Stimulated activated CD8-positive, alpha-beta memory T cell treated with anti-CD3 and anti-CD28 coated beads, Interleukin-7, amount 100 ng/mL, for 24 hours (primary cell): ENCODE data around the gene USP15.
"Not testable (repeated sequence)": the region's sequence is repeated elsewhere in the genome, so short reads cannot be mapped to it uniquely, and the experiment has no call there.

ENCODE experiments used
- DNase-seq: peaks from one replicate; pipeline ENCODE4 v3.0.0-alpha.2; 2020; ENCODE audit warnings: low read depth

The USP15 gene

GRCh38 chr12:62328296-62328921, 68.2 kb downstream of the USP15 start:
- DNase-seq, result no peak

DNA sequence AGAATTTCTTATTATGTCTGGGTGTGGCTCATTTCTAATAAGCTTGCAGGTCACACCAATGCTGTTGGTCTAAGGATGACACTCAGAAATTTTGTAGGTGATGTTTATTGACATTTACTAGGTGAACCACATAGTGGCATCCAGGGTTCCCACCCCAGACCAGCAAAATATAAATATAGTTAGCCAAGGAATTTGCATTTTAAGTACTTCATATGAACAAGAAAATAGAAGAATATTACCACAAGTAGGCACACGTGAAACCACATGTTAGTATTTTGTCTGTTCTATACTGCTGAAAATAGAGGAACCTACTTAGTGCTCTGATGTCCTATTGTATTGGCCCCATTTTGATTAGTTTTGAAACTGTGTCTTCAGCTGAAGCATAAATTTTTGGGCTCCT, 71.1 kb downstream of the USP15 start:
- no peak for DNase-seq

DNA sequence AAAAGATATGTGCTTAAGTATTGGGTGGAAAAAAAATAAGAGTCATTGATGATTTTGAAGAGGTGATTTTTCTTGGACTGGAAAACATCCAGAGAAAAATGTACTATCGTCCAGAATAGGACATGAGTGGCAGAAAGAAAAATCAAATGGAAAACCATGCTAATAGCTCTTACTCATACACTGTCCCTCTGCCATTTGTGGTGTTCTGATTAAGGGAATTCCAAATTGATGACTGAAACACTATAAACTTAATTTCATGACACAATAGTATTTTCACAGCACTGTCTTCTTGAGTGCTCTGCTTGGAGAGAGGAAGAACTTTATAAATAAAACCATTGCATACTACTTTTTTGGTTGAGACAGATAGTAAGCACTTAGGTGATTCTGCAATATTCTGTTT, 72.4 kb downstream of the USP15 start:
- DNase-seq, result no peak

DNA sequence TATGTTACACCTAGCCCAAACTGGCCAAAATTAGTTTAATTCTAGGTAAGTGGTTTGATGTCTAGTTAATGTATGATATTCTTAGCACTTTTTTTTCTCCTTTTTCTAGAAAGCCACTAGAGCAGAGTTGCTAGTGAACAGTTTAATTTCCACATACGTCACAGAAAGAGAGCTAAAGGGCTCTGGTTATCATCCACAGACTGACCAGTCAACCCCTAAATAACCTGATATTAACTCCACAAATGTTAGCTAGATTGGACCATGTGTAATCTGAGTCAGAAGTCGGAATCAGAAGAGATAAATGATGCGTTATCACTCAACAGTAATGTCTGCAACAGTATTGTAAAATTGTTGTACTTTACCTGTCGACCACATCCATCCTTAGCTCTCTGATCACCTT, 74.9 kb downstream of the USP15 start:
- DNase-seq, result no peak

DNA sequence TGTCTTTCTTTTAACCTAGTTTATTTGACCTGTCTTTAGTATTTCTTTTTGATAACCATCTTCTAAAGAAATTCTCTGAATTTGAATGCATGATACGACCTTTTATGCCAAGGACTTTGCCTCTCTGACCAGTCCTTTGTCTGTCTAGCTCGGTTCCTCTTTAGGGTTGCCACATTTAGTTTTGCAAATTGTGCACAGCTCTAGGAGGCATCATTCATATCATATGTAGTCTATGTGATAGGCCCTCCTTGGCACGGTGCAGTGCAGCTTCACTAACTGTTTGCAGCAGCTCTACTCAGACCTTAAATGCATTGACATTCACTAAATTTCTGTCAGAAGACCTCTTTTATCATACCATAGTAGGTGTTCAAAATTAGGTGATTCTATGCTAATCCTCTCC, 75.6 kb downstream of the USP15 start:
- no peak for DNase-seq

DNA sequence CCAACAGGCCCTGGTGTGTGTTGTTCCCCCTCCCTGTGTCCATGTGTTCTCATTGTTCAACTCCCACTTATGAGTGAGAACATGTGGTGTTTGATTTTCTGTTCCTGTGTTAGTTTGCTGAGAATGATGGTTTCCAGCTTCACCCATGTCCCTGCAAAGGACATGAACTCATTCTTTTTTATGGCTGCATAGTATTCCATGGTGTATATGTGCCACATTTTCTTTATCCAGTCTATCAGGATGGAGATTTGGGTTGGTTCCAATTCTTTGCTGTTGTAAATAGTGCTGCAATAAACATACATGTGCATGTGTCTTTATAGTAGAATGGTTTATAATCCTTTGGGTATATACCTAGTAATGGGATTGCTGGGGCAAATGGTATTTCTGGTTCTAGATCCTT, 77.4 kb downstream of the USP15 start:
- not testable (repeated sequence) for DNase-seq

DNA sequence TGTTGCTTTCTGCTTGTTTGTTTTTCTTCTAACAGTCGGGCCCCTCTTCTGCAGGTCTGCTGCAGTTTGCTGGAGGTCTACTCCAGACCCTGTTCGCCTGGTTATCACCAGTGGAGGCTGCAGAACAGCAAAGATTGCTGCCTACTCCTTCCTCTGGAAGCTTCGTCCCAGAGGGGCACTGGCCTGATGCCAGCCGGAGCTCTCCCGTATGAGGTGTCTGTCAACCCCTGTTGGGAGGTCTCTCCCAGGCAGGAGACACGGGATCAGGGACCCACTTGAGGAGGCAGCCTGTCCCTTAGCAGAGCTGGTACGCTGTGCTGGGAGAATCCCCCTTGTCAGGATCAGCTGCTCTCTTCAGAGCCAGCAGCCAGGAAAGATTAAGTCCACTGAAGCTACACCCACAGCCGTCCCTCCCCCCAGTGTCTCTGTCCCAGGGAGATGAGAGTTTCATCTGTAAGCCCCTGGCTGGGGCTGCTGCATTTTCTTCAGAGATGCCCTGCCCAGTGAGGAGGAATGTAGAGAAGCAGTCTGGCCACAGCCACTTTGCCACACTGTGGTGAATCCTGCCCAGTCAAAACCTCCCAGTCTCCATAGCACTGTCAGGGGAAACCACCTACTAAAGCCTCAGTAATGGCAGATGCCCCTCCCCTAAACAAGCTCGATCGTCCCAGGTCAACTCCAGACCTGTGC, 82.6 kb downstream of the USP15 start:
- DNase-seq, result not testable (repeated sequence)

GRCh38 chr12:62343304-62344120, 83.3 kb downstream of the USP15 start:
- DNase-seq, result not testable (repeated sequence)

GRCh38 chr12:62344731-62345556, 84.7 kb downstream of the USP15 start:
- DNase-seq, result not testable (repeated sequence)

GRCh38 chr12:62345667-62346066, 85.5 kb downstream of the USP15 start:
- DNase-seq, result no peak

DNA sequence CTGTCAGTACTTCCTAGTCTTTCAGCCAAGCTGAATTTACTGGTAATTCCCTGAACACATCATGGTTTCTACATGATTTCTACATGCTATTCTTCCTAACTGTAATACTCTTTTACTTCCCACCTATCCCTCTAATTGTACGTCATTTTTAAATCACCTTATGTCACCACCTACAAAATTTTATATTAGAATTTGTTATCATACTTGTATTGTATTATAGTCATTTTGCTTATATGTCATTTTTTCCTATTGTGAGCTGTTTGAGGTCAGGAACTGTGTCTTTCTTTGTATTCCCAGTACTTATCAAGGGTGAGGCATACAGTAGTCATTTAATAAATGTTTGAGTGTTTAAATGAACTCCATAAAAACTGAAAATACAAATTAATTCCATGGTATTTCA, 86.6 kb downstream of the USP15 start:
- no peak for DNase-seq

DNA sequence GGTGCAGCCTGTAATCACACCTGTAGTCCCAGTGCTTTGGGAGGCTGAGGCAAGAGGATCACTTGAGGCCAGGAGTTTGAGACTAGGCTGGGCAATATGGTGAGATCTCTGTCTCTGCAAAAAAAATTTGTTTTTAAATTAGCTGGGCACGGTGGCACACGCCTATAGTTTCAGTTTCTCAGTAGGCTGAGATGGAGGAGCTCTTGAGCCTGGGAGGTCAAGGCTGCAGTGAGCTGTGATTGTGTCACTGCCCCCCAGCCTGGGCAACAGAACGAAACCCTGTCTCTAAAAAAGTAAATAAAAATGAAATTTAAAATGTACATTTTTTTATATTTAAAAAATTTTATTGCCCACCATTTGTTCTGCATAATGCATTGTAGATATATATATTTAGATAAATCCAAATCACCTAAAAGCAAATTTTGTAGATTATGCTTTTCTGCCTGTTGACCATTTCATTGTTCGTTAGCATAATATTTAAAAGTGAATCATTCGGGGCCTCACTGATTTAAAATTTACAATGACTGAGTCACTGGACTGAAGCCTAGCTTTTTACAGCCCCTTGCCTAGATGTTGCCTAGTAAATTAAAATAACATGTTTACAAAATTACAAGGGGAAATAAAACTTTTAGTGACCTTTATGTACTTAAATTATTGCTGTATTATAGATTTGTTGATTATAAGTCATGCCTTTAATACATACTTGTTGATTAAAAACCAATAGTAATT, 87.9 kb downstream of the USP15 start:
- no peak for DNase-seq

- no peak for DNase-seq
These were observed 90.3 kb downstream of the USP15 start for GRCh38 chr12:62350554-62350953.

DNA sequence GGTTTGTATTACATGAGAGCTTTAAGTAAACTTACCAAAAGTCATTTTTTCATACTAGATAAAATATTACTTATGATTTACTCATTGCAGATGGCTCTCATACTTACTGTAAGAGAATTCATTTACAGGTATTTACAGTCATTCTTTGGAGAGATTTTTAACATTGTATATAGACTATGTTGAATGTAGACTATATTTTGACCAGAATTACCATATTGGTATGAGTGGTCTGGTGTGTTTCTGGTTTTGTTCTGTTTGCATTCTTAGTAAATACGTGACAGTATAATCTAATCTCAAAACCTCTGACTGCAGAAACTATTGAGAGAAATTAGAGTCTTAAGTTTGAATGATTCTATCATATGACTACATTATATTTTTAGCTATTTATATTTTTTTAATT, 91.1 kb downstream of the USP15 start:
- no peak for DNase-seq

DNA sequence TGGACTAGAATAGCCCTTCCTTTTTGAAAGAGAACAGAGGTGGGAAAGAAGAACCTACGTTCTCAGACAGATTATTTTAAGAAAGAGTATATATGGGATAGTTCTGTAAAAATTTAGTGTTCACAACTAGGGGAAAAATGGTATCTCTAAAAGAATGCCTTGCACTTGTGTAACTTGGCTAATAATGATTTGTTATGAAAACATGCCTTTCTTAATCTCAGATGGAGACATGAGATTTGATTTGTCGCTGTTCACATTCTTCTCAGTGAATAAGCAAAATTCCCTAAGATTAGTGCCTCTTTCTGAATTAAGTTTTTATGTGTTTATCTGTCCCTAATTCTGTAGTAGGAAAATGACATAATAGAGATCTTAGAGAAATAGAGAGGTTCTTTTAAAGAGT, 100.8 kb downstream of the USP15 start:
- DNase-seq, result no peak

DNA sequence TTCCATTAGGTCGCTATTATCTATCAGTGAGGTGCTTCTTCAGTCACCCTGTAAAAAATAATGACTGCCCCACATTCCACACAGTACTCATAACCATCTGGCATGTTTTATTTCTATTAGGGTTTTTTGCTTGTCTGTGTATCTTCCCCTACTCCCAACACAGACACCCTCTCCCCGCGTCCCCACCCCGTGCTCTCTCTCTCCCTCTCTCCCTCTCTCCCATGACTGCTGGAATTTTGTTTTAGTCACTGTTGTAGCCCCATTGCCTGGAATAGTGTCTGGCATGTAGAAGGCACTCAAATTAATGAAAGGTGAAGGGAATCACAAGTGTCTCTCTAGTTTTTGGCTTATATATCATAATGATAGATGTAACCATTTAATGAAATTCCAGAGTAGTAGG, 103.3 kb downstream of the USP15 start:
- DNase-seq, result no peak

DNA sequence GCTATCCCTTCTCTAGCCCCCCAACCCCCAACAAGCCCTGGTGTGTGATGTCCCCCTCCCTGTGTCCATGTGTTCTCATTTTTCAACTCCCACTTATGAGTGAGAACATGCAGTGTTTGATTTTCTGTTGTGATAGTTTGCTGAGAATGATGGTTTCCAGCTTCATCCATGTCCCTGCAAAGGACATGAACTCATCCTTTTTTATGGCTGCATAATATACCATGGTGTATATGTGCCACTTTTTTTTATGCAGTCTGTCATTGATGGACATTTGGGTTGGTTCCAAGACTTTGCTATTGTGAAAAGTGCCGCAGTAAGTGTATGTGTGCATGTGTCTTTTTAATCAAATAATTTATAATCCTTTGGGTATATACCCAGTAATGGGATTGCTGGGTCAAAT, 104.5 kb downstream of the USP15 start:
- DNase-seq, result not testable (repeated sequence)

GRCh38 chr12:62365846-62366245, 105.6 kb downstream of the USP15 start:
- DNase-seq, result not testable (repeated sequence)

GRCh38 chr12:62368430-62369223, 108.4 kb downstream of the USP15 start:
- not testable (repeated sequence) for DNase-seq

DNA sequence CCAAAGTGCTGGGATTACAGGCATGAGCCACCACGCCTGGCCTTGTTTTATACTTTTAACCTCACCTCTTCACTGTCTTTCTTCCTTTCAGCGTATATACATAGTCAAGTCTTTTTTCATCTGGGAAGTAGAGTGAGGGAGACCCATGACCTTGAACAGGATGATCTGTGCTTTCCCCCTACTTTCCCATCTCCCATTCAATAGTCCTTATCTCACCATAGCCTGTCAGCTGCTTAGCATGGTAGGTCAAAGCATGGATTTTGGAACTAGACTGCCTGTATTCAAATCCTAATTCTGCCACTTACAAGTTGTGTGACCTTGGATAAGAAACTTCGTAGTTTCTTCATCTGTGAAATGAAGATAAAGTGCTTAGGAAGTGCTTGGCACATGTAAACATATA, 110.0 kb downstream of the USP15 start:
- DNase-seq, result no peak

GRCh38 chr12:62371661-62372060, 111.5 kb downstream of the USP15 start:
- DNase-seq, result no peak
